Large intestine (tissue), 3 donors: ENCODE measurements around the gene EBF3. TPM values are rescaled to one million over a fixed set of nuclear protein-coding genes. Genes with fewer than 3 reads are reported as not detected.

ENCODE experiments used
- DNase-seq, 2 donors: peaks; one replicate each; pipeline versions ENCODE4 v3.0.0 to v3.0.0-alpha.2; 2013
- H3K27ac ChIP-seq: one replicate; pipeline ENCODE4 v1.5.1; 2013; ENCODE audit warnings: low read length
- H3K27me3 ChIP-seq: 2 replicates; pipeline ENCODE4 v1.6.1; 2013; ENCODE audit warnings: low read length; ENCODE audit not compliant: control insufficient read depth, insufficient read depth
- H3K36me3 ChIP-seq: 2 replicates; pipeline ENCODE4 v1.6.1; 2013; ENCODE audit warnings: low read length; ENCODE audit not compliant: control insufficient read depth, insufficient read depth
- H3K4me1 ChIP-seq: one replicate; pipeline ENCODE4 v1.6.1; 2013; ENCODE audit warnings: low read length; ENCODE audit not compliant: control insufficient read depth, insufficient read depth
- H3K4me3 ChIP-seq: one replicate; pipeline ENCODE4 v1.5.1; 2013; ENCODE audit warnings: low read length
- H3K9me3 ChIP-seq: one replicate; pipeline ENCODE4 v1.6.1; 2013; ENCODE audit warnings: mild to moderate bottlenecking, low read depth, low read length, moderate library complexity; ENCODE audit not compliant: control insufficient read depth
- WGBS: methylation state at CpG from one replicate; pipeline ENCODE4 v1.1.5; 2013; ENCODE audit warnings: low lambda C conversion rate; ENCODE audit not compliant: insufficient coverage; 5-methylcytosine and 5-hydroxymethylcytosine counted together
- polyA plus RNA-seq: library from polyadenylated mRNA; unstranded; fragments of 120-200 nt; gene quantifications from one replicate; pipeline ENCODE4 v1.2.1, GENCODE V29; 2013

Gene EBF3
- polyA plus RNA-seq, 1 donor: 7.5 TPM

GRCh38 chr10:129958629-129959543 lies 5.2 kb downstream of the EBF3 start:
- Histone ChIP-seq H3K27ac (no peak overlapping the region), H3K9me3 (peaks cover 3% of the 10 kb centered on the region), H3K4me1 (peaks cover 8% of the 10 kb centered on the region), H3K27me3 (peaks cover 83% of the 10 kb centered on the region), H3K4me3 (no peak overlapping the region), H3K36me3 (no peaks in the 10 kb centered on the region)
- no peak for DNase-seq
- no CpG with 5 or more reads among the region's 103 CpGs for WGBS

DNA sequence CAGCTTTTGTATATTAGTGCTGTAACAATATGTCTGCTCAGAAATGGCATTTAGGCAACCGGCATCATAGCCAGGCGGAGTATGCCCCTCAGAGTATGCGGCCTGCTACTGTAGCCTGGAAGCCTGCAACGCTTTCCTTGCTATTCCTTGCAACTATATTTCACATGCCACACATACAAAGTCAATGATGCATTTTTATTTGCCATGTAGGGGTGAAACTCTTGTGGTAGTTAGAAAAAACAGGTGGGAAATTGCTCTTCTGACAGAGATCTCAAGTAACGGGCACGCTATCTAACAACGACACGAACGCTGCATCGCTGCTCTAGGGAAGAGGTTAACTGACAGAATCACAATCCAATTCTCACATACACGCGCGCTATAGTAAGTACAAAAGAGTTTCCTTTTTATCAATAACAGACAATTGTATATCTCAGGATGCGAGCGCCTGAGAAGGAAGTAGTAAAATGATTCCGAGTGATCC lies 5.9 kb downstream of the EBF3 start:
- Histone ChIP-seq H3K9me3 (peaks cover 3% of the 10 kb centered on the region), H3K27ac (no peak overlapping the region), H3K4me3 (no peak overlapping the region), H3K4me1 (peaks cover 8% of the 10 kb centered on the region), H3K36me3 (no peaks in the 10 kb centered on the region), H3K27me3 (peaks cover 84% of the 10 kb centered on the region)
- no peak for DNase-seq
- no CpG with 5 or more reads among the region's 16 CpGs for WGBS

DNA sequence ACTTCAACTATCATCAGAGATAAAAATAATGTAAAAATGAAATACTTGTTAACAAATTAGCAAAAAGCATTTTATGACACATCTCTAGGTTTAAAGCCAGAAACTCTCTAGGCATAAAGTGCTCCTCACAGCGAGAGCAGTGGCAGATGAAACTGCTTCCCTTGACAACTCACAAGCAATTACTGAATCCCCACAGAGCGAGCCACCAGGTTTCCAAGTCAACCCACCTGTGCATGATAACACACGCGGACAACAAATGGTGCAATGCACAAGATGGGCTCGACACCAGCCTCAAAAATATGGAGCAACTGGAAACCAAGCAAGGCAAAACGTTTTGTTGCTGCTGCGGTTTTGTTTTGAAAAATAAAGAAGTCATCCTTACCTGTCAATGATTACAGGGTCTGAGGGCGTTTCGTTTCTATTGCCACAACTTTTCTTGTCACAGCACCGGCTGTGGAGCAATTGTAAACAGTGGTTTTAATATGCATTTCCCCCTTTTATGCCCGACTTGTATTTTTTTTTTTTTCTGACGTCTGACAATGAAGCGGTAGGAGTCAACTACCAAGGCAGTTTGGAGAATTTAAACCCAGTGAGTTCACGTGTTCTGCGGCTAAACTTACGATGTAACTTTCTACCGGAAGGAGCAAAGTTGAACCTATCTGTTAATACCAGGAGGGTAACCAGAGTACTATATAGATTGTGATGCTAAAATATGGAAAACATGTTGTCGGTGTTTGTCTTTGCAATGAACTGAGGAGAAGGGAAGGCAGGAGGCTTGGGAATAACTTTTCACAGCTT lies 7.0 kb downstream of the EBF3 start:
- peaks cover 3% of the 10 kb centered on the region for H3K9me3 ChIP-seq
- H3K4me3 ChIP-seq: no peak overlapping the region
- H3K4me1 ChIP-seq: peaks cover 3% of the 10 kb centered on the region
- H3K36me3 ChIP-seq: no peaks in the 10 kb centered on the region
- H3K27me3 ChIP-seq: peaks cover 81% of the 10 kb centered on the region
- no peak for DNase-seq
- WGBS: 13% methylated on average over 3 of the region's 18 CpGs
- no peak overlapping the region for H3K27ac ChIP-seq

DNA sequence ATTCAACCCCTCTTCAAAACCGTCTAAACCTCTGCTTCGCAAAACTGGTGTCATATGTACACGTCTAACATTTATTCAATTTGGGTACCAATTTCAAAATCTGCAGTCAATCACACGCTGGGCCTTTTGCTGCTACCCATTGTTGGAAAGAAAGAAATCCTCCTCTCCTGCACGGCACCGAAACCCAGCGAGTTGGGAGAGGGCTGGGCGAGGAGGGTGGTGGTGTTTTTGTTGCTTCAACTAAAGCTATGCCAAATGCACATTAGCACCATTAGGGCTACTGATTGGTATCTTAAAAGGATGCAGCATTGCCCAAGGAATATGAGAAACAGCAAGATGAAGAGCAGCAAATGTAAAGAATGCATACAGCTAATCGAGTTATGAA lies 7.8 kb downstream of the EBF3 start:
- H3K4me3 ChIP-seq: no peak overlapping the region
- 33% methylated on average over 1 of the region's 9 CpGs for WGBS
- H3K27me3 ChIP-seq: peaks cover 79% of the 10 kb centered on the region
- peaks cover 3% of the 10 kb centered on the region for H3K9me3 ChIP-seq
- DNase-seq: no peak
- H3K36me3 ChIP-seq: no peaks in the 10 kb centered on the region
- no peak overlapping the region for H3K27ac ChIP-seq
- peaks cover 3% of the 10 kb centered on the region for H3K4me1 ChIP-seq

DNA sequence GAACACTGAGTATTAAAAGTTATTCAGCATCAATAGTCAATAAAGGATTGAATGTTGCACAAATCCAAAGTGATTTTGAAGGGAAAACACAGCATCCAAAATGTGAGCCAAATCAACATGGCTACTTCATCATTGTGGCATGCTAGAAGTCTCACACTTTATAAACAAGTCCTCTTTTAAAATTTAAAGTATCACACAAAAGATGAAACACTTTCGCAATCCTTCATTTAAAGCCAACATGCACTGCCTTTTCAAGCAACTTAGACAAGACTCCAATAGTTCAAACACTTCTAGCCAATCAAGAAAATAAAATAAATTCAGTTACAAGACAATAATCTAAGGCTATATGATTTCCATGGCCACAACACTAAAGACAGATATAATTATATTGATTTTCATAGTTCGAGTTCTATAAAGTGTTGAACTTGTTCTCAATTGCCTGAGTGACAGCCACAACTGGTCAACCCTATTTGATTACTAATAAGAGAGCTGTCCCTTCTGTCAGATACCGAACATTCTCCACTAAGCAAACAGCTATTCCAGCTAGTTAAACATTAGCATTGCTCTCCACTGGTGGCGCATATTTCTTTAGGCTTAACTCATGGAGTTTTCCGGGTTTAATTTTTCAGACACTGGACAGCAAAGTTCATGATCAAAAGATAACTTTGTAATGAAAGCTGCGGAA lies 8.3 kb downstream of the EBF3 start:
- peak in 1 of 2 donors; percentile 49 for DNase-seq
- Histone ChIP-seq H3K4me3 (no peak overlapping the region), H3K36me3 (no peaks in the 10 kb centered on the region), H3K9me3 (peaks cover 3% of the 10 kb centered on the region), H3K27ac (no peak overlapping the region), H3K4me1 (peaks cover 3% of the 10 kb centered on the region), H3K27me3 (peaks cover 78% of the 10 kb centered on the region)
- WGBS: 0% methylated on average over 1 of the region's 6 CpGs

DNA sequence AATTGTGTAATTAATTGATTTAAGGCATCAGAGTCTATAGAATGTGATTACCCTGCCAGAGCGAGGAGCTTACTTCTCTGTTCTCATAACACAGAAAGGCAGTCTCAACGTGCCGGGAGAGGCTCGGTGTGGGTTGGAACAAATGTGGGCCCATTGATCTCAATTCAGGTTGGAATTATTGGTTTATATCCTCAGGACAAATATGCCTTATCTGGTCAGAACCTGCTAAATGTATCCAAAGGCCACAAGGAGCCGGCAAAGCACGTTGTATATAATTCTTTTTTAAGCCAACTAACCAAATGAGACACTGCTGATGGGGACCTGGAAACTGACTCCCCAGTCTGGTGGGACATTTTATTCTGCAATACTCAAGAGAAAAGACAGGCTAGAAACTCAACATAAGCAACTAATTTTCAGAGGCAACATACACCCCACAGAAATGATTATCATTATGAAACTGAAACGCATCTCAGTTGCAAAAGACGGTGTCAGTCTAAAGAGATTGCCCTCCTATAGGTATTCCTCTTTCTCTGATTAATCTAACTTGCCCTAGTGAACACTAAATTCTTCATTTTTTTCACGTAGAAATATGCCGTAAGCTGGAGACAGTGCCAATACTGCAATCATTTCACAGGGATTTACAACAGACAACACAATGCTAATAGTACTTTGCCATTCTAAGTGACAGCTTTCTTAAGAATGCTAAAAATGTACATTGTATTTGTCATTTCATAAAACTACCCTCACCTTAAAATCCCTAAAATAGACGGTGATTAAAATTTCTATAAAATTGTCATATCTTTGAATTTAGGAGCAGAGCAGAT lies 9.4 kb downstream of the EBF3 start:
- Histone ChIP-seq H3K9me3 (no peaks in the 10 kb centered on the region), H3K36me3 (no peaks in the 10 kb centered on the region), H3K27me3 (peaks cover 73% of the 10 kb centered on the region), H3K27ac (no peak overlapping the region), H3K4me3 (no peak overlapping the region), H3K4me1 (peaks cover 3% of the 10 kb centered on the region)
- WGBS: 33% methylated on average over 3 of the region's 11 CpGs
- no peak for DNase-seq

DNA sequence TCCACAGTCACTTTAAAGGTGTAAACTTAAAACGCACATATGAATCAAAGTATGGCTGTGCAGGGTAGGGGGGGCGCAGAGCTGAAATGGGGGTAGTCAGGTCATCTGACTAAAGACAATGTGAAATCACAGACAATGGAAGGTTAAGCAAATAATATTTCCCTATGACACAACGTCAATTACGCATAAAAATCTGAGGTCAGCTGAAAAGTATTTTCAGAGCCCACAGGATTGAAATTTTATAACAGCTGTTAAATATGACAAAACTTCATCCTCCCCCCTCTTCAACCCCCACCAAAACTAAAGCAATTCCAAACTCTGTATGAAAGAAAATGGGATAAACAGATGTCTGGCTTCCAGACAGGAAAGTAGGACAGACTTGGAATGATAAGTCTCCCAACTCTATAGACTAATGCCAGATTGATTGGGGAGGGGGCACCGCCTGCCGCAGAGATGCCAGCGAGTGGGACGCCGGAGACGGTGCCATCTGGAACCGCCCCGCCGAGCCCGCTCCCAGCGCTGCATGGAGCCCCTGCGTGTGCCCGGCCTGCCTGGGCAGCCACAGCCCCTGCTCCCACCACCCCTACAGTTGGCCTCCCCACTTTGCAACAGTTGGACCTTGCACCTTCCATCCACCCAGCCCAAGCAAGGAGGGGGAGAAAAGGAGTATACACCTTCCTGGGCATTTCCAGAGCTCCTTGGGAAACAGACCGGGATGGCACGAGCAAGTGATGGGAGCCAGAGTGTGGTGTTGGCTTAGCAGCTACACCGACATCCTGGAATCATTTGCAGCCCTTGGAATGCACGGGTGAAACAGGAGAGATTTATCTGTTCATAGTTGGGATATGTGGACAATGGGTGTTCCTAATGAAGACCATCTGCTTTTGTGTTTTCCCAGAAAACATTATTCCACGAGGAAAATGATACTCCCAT lies 10.7 kb downstream of the EBF3 start:
- no peak for DNase-seq
- no peaks in the 10 kb centered on the region for H3K9me3 ChIP-seq
- H3K4me1 ChIP-seq: peaks cover 3% of the 10 kb centered on the region
- H3K27me3 ChIP-seq: peaks cover 69% of the 10 kb centered on the region
- H3K4me3 ChIP-seq: no peak overlapping the region
- 85% methylated on average over 4 of the region's 22 CpGs for WGBS
- H3K27ac ChIP-seq: no peak overlapping the region
- H3K36me3 ChIP-seq: no peaks in the 10 kb centered on the region

DNA sequence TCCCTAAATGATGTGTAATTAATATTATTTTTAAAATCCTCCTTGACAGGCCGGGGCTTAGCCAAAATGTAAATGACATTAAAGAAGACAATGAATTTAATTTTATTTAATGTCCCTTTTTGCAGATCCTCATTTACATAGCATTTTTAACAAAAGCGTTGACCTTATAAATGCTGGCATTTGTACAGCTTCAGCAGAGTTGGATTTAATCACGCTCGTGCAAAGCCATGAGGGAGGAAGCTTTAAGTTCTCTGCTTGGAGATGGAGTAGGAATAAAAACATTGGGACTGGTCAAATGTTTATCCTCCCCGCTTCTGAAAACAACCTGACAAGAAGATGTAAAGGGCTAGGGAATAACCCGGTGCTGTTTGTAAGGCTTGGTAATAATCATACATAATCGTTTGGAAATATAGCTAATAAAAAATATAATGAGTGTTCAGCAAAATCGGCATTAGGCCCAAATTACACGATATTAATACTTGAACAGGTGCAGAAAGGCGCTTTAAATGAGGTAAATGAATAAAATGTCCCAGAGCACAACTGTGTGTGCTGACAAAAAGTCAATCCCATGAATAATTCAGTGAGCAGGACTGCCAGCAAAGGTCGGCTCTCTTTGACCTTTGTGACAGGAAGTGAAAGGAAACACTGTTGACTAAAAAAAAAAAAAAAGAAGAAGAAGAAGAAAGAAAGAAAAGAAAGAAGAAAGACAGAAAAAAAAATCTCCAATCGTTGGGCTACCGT lies 11.5 kb downstream of the EBF3 start:
- H3K9me3 ChIP-seq: no peaks in the 10 kb centered on the region
- no peaks in the 10 kb centered on the region for H3K36me3 ChIP-seq
- WGBS: 84% methylated on average over 10 of the region's 13 CpGs
- peaks cover 3% of the 10 kb centered on the region for H3K4me1 ChIP-seq
- peaks cover 62% of the 10 kb centered on the region for H3K27me3 ChIP-seq
- DNase-seq: no peak
- no peak overlapping the region for H3K4me3 ChIP-seq
- H3K27ac ChIP-seq: no peak overlapping the region

GRCh38 chr10:129951970-129952265 lies 12.2 kb downstream of the EBF3 start:
- Histone ChIP-seq H3K27ac (no peak overlapping the region), H3K9me3 (no peaks in the 10 kb centered on the region), H3K36me3 (no peaks in the 10 kb centered on the region), H3K27me3 (peaks cover 56% of the 10 kb centered on the region), H3K4me3 (no peak overlapping the region), H3K4me1 (peaks cover 3% of the 10 kb centered on the region)
- WGBS: no CpG with 5 or more reads among the region's 4 CpGs
- DNase-seq: no peak
